GM21360 (cell line): ENCODE measurements around the gene IGFALS.

Source experiments
- ATAC-seq: cut with Tn5 transposase; IDR thresholded peaks from one replicate; pipeline ENCODE4 v1.9.1; 2021; ENCODE audit warnings: mild to moderate bottlenecking, moderate library complexity; ENCODE audit not compliant: unreplicated experiment

IGFALS gene

DNA sequence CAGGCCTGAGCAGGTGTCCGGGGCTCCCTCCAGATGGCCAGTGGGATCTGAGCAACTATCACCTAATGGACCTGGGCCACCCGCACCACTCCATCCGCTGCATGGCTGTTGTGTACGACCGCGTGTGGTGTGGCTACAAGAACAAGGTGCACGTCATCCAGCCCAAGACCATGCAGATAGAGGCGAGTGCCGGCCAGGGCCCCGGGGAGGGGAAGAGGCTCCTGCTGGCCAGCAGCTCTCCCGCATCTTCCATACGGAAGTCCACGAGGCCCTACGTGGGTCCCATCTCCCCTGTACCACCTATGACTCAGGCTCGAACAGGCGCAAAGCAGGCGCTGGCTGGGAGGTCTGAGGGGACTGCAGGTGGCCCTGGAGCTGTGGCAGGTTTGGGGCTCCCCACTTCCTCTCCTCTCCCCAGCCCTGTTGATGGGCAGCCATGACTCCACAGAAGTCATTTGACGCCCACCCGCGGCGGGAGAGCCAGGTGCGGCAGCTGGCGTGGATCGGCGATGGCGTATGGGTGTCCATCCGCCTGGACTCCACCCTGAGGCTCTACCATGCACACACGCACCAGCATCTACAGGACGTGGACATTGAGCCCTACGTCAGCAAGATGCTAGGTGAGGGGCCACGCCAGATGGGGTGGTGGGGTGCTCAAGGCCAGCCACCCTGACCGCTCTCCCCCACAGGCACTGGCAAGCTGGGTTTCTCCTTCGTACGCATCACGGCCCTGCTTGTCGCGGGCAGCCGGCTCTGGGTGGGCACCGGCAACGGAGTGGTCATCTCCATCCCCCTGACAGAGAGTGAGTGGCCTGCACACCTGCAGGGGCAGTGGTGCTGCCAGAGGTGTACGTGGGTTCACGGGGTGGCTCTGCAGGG lies 26.1 kb downstream of the IGFALS start:
- no peak for ATAC-seq

DNA sequence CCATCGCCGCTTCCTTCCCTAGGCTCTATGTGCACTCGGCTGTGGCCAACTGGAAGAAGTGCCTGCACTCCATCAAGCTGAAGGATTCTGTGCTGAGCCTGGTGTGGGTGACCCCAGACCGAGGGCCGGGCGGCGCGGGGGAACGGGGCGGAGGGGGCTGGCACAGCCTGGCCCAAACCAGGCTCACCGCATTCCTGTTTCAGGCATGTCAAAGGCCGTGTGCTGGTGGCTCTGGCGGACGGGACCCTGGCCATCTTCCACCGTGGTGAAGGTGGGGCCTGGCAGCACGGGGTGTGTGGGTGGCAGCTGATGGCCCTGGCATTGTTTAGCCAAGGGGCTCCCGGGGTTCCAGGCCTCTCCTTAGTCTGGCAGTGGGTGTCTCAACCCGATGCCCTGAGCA lies 26.8 kb downstream of the IGFALS start:
- ATAC-seq = no peak

DNA sequence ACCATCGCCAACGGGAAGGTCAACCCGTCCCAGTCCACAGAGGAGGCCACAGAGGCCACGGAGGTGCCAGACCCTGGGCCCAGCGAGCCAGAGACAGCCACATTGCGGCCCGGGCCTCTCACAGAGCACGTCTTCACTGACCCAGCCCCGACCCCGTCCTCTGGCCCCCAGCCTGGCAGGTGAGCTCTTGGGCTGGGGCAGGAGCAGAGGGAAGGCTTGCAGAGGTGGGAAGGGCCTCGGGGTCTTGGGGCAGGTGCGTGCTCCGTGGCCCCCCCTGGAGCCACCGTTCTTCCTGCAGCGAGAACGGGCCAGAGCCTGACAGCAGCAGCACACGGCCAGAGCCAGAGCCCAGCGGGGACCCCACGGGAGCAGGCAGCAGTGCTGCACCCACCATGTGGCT lies 27.3 kb downstream of the IGFALS start:
- no peak for ATAC-seq

DNA sequence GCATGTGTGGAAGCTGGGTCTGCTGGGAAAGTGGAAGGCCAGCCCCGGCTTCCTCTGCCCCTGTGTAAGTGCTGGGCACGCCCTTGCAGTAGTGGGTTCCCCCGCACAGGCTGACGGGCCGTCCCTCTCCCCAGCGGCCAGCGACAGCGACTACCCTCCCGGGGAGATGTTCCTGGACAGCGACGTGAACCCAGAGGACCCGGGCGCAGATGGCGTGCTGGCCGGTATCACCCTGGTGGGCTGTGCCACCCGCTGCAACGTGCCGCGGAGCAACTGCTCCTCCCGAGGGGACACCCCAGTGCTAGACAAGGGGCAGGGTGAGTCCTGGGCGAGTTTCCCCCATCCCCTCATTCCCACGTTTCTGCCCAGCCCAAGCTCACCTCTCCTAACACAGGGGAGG lies 27.7 kb downstream of the IGFALS start:
- no peak for ATAC-seq

DNA sequence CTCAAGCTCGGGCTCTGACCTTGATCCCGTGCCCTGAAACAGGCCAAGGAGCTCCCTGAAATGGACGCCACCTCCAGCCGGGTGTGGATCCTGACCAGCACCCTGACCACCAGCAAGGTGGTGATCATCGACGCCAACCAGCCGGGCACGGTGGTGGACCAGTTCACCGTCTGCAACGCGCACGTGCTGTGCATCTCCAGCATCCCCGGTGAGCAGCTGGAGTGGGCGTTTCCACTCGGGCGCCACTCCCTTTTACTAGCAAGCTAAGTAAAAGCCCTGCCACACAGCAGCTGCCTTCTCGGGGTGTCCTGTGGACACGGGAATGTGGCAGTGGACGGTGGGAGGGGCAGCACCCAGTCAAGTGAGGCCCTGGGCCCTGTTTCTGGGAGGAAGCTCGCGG lies 28.5 kb downstream of the IGFALS start:
- ATAC-seq = no peak

DNA sequence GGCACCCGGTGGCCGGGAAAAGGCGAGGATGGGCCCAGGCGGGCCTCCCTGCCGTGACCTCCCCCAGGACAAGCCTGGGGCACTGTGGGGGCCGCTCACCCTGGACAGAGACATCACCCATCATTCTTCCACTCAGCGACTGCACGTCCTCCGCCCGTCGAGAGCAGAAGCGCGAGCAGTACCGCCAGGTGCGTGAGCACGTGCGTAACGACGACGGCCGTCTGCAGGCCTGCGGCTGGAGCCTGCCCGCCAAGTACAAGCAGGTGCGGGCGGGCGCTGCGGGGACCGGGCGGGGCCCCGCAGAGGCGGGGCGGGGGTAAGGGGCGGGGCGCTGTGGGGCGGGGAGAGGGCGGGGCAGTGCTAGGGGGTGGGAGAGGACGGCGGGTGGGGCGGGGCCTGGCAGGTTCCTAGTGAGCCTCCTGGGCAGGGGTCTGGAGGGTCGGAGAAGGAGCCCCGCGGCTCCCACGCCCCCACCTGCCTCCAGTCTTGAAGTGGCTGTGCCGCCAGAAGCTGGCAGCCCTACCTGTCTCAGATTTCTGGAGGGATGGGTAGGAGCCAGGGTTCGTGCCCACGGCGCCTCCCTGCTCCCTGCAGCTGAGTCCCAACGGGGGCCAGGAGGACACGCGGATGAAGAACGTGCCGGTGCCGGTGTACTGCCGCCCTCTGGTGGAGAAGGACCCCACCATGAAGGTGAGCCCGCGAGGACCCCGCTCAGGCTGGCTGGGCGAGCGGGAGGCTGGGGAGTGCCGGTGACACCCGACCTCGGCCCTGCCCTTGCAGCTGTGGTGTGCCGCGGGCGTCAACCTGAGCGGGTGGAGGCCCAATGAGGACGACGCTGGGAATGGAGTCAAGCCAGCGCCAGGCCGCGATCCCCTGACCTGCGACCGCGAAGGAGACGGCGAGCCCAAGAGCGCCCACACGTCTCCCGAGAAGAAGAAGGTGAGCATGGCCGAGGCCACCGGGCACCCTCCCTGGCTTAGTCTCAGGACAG lies 29.7 kb downstream of the IGFALS start:
- no peak for ATAC-seq

DNA sequence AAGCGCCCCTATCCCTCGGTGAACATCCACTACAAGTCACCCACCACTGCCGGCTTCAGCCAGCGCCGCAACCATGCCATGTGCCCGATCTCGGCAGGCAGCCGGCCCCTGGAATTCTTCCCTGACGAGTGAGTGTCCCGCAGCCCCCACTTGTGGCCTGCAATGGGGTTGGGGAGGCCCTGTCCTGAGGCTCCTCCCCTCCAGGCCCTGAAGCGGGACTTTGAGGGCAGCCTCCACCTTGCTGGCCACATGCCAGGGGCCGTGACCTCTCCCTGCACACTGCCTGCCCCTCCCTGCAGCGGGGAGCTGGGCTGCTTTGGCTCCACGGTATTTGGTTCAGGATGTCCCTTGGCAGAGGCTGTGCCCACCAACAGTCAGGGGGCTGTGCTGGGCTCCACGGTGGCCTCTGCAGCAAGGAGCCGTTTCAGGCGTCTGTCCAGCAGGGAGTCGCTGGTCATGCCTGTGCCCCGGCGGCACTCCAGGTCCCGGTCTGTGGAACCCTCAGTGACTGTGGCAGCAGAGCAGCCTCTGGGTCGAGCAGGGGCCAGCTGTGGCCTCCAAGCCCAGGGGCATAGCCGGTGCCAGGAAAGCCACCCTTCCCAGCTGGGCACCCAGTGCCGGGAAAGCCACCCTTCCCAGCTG lies 30.5 kb downstream of the IGFALS start:
- ATAC-seq = no peak

DNA sequence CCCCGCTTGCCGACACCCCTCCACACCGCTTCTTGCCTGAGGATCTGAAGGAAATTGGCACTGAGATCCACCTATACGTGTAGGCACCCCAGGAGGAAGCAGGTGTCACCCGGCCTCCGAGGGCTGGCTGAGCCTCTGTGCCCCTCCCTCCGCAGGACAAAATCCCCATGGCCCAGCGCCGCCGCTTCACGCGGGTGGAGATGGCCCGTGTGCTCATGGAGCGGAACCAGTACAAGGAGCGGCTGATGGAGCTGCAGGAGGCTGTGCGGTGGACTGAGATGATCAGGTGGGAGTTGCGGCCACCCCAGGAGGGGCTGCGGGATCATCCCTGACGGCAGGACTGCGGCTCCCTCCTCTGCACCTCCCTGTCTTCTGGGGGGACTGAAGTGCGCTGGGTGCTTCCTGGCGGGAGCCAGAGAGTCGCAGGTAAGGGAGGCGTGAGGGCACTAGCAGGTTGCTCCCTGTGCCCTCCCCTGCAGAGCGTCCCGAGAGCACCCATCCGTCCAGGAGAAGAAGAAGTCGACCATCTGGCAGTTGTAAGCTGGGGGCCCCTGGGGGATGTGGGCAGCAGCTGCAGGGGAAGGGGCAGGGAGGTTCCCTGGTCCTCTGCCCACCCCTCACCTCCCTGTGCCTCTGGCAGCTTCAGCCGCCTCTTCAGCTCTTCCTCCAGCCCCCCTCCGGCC lies 31.2 kb downstream of the IGFALS start:
- ATAC-seq = no peak

DNA sequence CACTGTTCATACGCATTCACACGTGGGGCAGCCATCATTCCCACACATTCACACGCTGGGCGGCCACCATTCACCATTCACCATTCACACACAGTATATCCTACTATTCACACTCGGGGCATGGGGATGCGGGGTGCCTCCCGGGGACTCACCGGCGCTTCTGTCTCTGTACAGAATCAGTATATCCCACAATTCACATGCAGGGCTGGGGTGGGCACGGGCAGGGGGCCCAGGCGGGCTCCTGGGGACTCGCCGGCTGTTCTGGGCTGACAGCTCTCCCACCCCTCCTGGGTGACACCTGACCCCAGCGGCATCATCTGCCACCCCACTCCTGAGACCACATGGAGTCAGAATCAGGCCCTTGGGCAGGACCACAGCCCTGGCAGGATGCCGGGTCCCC lies 31.8 kb downstream of the IGFALS start:
- ATAC-seq = no peak

DNA sequence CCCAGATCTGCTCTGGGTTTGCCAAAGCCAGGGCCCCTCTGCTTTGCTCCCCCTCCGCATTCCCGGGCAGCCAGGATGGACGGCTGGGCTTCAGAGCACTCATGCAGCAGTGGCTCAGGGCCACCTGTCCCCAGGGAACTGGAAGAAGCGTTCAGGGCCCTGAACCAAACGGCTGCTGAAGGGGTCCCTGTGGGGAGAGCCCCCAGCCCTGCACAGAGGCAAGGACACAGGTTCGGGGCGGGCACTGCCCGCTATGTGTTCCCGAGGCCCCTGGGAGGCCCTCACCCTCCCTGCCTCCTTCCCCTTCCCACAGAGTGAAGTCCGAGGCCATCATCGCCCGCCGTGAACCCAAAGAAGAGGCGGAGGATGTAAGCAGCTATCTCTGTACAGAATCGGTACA lies 32.6 kb downstream of the IGFALS start:
- no peak for ATAC-seq

DNA sequence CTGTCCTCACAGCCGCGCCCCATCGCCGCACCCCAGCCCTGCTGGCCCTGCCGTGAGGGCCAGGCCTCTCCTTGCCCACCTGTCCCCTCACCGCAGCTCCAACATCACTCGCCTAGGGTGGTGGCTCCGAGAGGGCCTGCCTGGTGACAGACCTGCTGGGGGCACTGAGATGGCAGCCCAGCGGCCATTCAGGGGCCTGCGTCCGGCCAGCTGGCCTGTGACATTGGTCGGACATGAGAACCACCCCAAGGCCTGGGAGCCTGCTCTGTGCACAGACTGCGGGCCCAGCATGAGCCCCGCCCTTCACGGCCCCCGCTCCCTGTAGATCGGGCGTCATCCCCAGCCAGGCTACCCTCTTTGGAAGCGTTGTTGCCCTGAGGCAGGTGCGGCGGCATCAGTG lies 34.0 kb downstream of the IGFALS start:
- no peak for ATAC-seq

DNA sequence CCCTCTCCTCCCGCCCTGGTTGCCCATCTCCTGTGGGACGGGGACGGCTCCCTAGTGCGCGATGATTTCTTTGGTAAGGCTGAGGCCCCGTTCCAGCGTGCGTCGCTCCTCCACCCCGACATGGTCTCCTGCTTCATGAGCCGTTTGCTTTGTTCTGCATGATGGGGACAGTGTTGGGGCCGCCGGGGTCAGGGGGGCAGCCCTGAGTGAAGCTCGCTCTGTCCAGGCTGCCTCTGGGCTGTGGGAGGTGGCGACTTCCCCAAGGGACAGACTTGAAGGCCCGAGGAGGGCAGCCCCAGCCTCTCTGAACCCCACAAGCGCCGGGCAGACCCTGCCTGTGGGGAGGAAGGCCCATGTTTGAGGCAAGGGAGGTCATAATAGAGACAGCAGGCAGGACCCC lies 34.6 kb downstream of the IGFALS start:
- ATAC-seq = no peak

DNA sequence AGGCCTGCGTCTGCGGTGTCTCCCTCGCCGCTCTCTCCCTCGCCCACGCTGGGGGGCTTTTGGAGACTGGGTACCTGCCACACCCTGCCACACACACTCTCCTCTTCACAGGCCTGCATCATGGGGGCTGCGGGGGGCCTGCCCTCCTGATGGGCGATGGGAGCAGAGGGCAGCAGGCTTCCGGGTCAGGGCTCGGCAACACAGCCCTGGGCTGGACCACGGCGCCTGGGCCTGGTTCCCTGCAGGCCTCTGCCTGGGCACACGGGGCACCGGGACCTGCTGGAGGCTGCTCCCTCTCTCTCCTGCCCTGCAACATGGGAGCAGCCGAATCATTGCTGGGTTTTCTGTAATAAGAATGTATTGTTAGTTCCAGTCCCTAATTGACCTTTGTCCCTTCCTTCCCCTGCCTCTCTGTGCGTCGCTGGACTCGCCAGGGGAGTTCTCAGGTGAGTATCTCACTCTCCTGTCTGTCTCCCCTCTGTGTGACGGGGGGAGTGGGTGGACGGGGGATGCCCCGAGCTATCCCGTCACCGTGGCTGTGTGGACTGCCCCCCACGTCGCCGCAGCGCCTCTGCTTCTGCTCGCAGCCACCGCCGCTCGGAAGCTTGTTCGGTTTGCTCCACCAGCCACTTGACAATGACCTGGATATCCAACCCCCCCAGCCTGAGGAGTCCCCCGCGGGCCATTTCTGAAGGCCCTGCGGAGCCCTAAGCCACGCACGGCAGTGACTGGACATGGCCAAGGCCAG lies 35.6 kb downstream of the IGFALS start:
- no peak for ATAC-seq

DNA sequence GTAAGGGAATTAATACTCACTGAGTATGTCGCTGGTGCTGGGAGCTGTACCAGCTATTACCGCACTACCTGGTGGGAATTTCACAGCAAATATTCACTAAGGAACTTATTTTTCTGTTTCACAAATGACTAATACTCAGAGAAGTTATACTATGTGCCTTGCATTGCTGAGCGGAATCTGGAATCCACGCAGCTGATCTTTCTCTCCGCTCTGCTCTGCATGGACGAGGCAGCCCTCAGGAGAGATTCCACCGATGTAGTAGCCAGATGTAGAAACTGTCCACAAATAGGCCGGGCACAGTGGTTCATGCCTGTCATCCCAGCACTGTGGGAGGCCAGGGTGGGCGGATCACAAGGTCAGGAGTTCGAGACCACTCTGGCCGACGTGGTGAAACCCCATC lies 39.3 kb downstream of the IGFALS start:
- ATAC-seq = no peak

DNA sequence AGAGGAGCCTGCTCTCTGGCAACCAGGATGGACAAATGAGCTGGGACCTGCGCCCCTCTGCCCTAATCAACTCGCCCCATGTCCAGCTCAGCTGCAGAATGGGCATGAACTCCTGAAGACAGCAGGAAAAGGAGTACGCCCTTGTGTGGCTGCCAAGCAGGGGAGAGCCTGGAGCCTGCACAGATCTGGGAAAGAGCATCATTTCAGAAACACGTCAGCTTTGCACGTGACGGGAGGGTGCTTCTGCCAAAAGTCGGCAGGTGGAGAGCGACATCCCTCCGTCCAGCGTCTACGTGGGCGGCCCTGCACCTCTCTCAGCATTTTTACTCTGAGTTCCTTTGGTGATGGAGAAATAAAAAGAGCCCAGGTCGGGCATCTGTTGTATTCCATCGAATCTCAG lies 40.7 kb downstream of the IGFALS start:
- ATAC-seq = no peak

DNA sequence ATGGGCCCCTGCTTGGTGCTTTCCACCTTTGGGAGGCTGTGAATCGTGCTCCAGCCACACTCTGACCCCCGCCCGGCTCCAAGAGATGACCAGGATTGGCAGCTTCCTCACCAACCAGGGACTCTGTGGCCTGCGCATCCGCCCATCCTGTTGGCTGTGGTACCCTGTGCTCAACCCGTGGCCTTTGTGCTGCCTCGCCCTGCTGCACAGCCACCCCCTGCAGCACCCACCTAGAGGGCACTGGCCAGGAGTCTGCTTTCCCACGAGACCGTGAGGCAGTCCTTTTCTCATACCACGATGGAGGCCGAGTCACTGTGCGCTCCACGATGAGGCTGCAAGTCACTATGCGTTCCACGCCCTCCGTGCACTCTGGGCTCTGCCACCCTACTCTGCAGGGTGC lies 41.6 kb downstream of the IGFALS start:
- ATAC-seq = no peak

DNA sequence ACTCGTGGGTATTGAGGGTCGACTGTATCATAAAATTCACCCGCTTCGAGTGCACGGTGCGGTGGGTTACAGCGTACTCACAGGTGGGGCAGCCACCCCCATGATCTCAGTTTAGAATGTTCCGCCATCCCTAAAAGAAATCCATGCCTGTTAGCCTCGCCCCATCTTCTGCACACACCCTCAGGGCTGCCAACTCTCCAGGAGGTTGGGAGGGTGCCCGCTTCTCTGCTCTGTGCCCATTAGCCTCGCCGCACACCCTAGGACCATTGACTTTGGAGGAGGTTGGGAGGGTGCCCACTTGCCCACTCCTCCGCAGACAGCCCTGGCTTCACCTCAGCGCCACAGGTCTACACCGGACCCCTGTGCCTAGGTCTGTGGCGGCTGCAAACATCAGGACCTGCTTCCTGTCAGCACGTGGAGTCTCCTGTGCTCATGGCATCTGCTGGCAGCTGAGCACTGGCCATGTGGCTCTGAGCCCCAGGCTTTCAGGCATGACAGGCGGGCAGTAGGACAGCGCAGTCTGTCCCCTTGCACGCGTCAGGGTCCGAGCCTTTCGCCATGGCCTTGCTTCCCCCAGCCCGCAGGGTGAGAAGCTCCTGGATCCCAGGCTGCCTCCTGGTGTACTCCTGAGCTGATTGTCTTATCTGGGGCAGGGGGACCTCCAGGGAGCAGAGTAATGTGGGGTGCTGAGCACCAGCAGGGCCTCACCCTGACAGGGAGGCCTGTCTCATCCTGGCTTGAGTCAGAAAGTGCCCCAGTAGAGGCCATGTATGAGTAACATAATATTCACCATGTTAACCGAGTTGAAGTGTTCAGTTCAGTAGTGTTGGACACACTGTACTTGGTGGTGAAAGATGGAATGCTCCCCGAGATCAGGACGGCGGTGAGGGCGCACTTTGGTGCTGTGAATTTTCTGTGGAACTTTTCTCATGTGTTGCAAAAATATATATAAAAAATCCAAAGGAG lies 44.1 kb downstream of the IGFALS start:
- ATAC-seq = no peak

DNA sequence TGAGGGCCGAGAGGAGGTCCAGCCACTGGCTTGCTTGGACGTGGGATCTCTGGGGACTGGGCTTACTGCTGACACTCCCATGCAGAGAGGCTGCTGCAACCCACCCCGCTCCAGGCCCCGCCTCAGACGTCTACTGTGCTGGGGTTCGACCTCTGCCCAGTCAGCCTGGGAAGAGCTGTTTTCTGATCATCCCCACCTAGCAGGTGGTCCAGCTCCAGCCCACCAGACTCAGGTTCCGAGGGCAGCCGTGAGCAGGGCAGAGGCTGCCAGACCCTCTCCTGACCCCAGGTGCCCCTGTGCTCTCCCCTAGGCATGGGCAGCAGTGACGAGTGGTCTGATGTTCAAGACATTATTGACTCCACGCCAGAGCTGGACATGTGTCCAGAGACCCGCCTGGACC lies 45.6 kb downstream of the IGFALS start:
- ATAC-seq = no peak

DNA sequence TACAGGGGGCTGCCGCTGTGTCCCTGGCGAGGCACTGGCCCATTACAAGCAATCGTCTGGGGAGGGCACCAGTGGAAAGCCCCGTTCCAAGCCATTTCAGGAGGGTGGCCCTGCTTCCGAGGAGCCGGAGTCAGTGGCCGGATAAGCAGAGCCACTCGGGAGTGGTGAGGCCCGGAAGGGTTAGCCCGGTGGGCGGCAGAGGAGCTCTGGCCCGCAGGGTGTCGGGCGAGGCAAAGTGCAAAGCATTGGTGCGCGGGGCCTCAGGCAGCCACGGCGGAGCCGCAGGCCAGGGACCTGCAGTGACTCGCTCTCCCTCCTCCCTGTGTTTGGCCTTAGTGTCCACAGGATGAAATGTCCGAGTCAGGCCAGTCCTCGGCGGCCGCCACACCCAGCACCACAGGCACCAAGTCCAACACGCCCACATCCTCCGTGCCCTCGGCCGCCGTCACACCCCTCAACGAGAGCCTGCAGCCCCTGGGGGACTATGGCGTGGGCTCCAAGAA lies 46.8 kb downstream of the IGFALS start:
- ATAC-seq = no peak
